Left lung (tissue), 10 donors: ENCODE results near the gene DNAJC1. TPM values are rescaled to one million over a fixed set of nuclear protein-coding genes. Genes with fewer than 3 reads are reported as not detected.

Source experiments
- ATAC-seq: fragments of 200-7000 bp; cut with Tn5 transposase; one replicate; pipeline ENCODE4 v1.9.1; 2020; ENCODE audit warnings: moderate library complexity
- DNase-seq, 4 donors: peaks; one replicate each; pipeline ENCODE4 v3.0.0-alpha.2; 2013 to 2020
- H3K27ac ChIP-seq, 2 donors: fragments of 200-600 bp; sonication (generic) in 1 of 2; one replicate each; pipeline versions ENCODE4 v1.5.0 to v1.8.0; 2020 to 2021
- H3K27me3 ChIP-seq, 2 donors: fragments of 200-600 bp; sonication (generic) in 1 of 2; one replicate each; pipeline versions ENCODE4 v1.5.0 to v1.8.0; 2020 to 2021
- H3K36me3 ChIP-seq, 2 donors: fragments of 200-600 bp; sonication (generic) in 1 of 2; one replicate each; pipeline versions ENCODE4 v1.5.0 to v1.8.0; 2020 to 2021
- H3K4me1 ChIP-seq, 2 donors: fragments of 200-600 bp; one replicate each; pipeline ENCODE4 v1.8.0; 2021
- H3K4me3 ChIP-seq, 2 donors: fragments of 200-600 bp; sonication (generic) in 1 of 2; one replicate each; pipeline versions ENCODE4 v1.5.0 to v1.8.0; 2020 to 2021; ENCODE audit warnings: mild to moderate bottlenecking in 1 of 2
- H3K9me3 ChIP-seq, 2 donors: fragments of 200-600 bp; sonication (generic) in 1 of 2; one replicate each; pipeline versions ENCODE4 v1.5.0 to v1.8.0; 2020 to 2021
- intact Hi-C, 2 donors: fragments of 100-400 bp; cut with DNase I; formaldehyde crosslinking; loops; one replicate each; pipeline versions ENCODE4 v1.11.2 to v1.14.2; 2022
- polyA plus RNA-seq, 6 donors: library from polyadenylated mRNA; unstranded; fragments of 120-200 nt; gene quantifications; one replicate each; pipeline ENCODE4 v1.2.1, GENCODE V29; 2013; ENCODE audit not compliant: insufficient read length in 6 of 6
- total RNA-seq, 2 donors: library from RNA; stranded (reverse); fragmentation: NEBNext Ultra II Directional; extraction: Animal tissue kit (Norgen Biotek cat#: 25700); gene quantifications; one replicate each; pipeline ENCODE4 v1.2.1, GENCODE V29; 2021
- TF ChIP-seq, protein P1 (sequence below), 2 donors: fragments of 200-600 bp; sonication (generic) in 1 of 2; IDR thresholded peaks; one replicate each; pipeline versions ENCODE4 v1.5.0 to v1.8.0; 2021; ENCODE audit warnings: antibody characterized with exemption in 2 of 2
- donor health status: DM: no; HTN: yes; CAD: no.
- donor health status: DM: no; HTN: no; CAD: no.

DNAJC1 gene
- total and polyA plus RNA-seq, 8 donors, result 29.1 to 40.9 (median 32.9) TPM

DNA sequence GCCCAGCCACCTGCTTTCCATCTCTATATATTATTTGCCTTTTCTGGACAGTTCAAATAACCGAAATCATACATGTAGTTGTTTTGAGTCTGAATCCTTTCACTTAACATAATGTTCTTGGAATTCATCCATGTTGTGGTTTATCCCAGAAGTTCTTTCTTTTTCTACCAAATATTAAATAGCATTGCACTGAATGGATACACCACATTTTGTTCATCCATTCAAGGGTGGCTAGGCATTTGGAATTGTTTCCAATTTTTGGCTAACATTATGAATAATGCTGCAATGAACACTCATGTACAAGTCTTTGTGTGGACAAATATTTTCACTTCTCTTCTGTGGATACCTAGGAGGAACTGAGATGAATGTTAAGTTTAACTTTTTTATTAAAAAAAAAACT, 18.0 kb downstream of the DNAJC1 start:
- TF ChIP-seq, protein P1, sequence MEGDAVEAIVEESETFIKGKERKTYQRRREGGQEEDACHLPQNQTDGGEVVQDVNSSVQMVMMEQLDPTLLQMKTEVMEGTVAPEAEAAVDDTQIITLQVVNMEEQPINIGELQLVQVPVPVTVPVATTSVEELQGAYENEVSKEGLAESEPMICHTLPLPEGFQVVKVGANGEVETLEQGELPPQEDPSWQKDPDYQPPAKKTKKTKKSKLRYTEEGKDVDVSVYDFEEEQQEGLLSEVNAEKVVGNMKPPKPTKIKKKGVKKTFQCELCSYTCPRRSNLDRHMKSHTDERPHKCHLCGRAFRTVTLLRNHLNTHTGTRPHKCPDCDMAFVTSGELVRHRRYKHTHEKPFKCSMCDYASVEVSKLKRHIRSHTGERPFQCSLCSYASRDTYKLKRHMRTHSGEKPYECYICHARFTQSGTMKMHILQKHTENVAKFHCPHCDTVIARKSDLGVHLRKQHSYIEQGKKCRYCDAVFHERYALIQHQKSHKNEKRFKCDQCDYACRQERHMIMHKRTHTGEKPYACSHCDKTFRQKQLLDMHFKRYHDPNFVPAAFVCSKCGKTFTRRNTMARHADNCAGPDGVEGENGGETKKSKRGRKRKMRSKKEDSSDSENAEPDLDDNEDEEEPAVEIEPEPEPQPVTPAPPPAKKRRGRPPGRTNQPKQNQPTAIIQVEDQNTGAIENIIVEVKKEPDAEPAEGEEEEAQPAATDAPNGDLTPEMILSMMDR (IDR thresholded peaks at IDR 0.05), result no peak
- ATAC-seq, result no peak
- no peaks in the 10 kb centered on the region for H3K27me3 ChIP-seq
- H3K4me3 ChIP-seq, result no peak overlapping the region
- DNase-seq, result no peak
- H3K4me1 ChIP-seq, result no peaks in the 10 kb centered on the region
- no peaks in the 10 kb centered on the region for H3K36me3 ChIP-seq
- peaks cover 0 to 8% of the 10 kb centered on the region in 2 donors for H3K9me3 ChIP-seq
- intact Hi-C loops, result no loop called here
- no peak overlapping the region for H3K27ac ChIP-seq

GRCh38 chr10:21981118-21981517, 22.4 kb downstream of the DNAJC1 start:
- intact Hi-C loops, result no loop called here
- Histone ChIP-seq H3K9me3 (peaks cover 0 to 1% of the 10 kb centered on the region in 2 donors), H3K27me3 (no peaks in the 10 kb centered on the region), H3K4me1 (peaks cover 0 to 4% of the 10 kb centered on the region in 2 donors), H3K36me3 (no peaks in the 10 kb centered on the region), H3K27ac (no peak overlapping the region), H3K4me3 (no peak overlapping the region)
- no peak for DNase-seq
- ATAC-seq, result no peak
- TF ChIP-seq, protein P1 (IDR thresholded peaks at IDR 0.05), result no peak

DNA sequence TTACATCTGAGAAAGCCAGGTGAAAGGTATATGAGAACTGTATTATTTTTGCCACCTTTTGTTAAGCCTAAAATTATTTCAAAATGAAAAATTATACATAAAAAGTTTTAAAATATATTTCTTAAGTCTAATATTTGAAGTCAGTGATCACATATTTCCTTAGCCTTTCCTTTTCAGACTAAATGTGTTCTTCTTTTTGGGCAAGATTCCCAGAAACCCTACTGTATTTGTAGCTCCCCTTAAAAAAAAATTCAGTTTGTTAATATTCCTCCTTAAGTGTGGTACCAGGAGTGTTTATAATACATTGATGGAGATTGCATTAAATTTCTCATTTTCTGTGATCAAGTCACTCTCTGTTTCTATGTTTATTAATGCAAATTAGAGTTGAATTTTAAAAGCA, 22.8 kb downstream of the DNAJC1 start:
- H3K27ac ChIP-seq, result no peak overlapping the region
- intact Hi-C loops, result no loop called here
- H3K4me1 ChIP-seq, result peaks cover 0 to 4% of the 10 kb centered on the region in 2 donors
- ATAC-seq (no peak), DNase-seq (peak in 1 of 4 donors; percentile 33)
- no peaks in the 10 kb centered on the region for H3K36me3 ChIP-seq
- no peaks in the 10 kb centered on the region for H3K27me3 ChIP-seq
- TF ChIP-seq, protein P1 (IDR thresholded peaks at IDR 0.05), result no peak
- no peak overlapping the region for H3K4me3 ChIP-seq
- H3K9me3 ChIP-seq, result no peaks in the 10 kb centered on the region

- Histone ChIP-seq H3K4me1 (peaks cover 3 to 9% of the 10 kb centered on the region in 2 donors), H3K4me3 (no peak overlapping the region), H3K27ac (no peak overlapping the region), H3K27me3 (no peaks in the 10 kb centered on the region), H3K36me3 (no peaks in the 10 kb centered on the region), H3K9me3 (no peaks in the 10 kb centered on the region)
- intact Hi-C loops, result no loop called here
- ATAC-seq (peak; percentile 27), DNase-seq (no peak)
- TF ChIP-seq, protein P1 (IDR thresholded peaks at IDR 0.05), result no peak
These were observed 25.2 kb downstream of the DNAJC1 start for GRCh38 chr10:21978191-21978862.

DNA sequence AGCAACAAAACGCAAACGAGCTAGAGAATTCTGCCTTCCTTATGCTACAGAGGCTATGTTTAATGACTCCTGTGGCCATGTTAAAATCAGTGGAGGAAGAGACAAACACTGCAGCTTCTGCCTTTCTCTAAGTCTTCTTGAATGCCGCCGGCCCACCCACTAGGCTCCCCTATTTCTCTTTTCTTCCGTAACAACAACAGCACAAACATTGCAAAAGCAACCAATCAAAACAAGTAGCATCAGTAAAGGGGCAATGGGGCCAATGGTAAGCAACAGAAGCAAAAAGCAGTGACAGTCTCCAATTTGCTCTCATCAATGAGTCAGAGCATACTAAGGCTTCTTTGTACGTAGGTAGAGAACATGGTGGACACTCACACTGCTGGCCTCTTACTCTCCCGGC, 26.8 kb downstream of the DNAJC1 start:
- Histone ChIP-seq H3K4me3 (no peak overlapping the region), H3K9me3 (no peaks in the 10 kb centered on the region), H3K36me3 (no peaks in the 10 kb centered on the region), H3K27me3 (no peaks in the 10 kb centered on the region), H3K27ac (no peak overlapping the region), H3K4me1 (peaks cover 3 to 9% of the 10 kb centered on the region in 2 donors)
- TF ChIP-seq, protein P1 (IDR thresholded peaks at IDR 0.05), result no peak
- no peak for DNase-seq
- intact Hi-C loops, result no loop called here
- ATAC-seq, result no peak
